IMR-90 (cell line): ENCODE measurements around the gene SLC38A1. TPM values are rescaled to one million over a fixed set of nuclear protein-coding genes. Genes with fewer than 3 reads are reported as not detected.
A peak's percentile ranks its signal among the peaks of the same experiment; 100 is the strongest.

Source experiments
- ATAC-seq: fragments of 200-7000 bp; cut with Tn5 transposase; 2 replicates; pipeline ENCODE4 v1.9.1; 2020; ENCODE audit warnings: low read depth, mild to moderate bottlenecking, moderate library complexity
- BruUV-seq: library from RNA; stranded (reverse); fragments of 400-500 nt; replicated peaks from 2 replicates; lab custom pipeline; 2021; lab: Mats Ljungman, UMichigan
- CTCF ChIA-PET: fragments of 300-600 bp; formaldehyde crosslinking; extraction: SDS; loops from one replicate; lab custom pipeline; 2021; ENCODE audit warnings: antibody characterized with exemption; lab: Yijun Ruan, JAX
- POLR2A ChIA-PET: fragments of 300-600 bp; sonication (Branson Sonifier 250); formaldehyde crosslinking; loops from one replicate; lab custom pipeline; 2022; ENCODE audit warnings: antibody characterized with exemption; ENCODE audit not compliant: unreplicated experiment; lab: Charles Lee
- DNase-seq: peaks from one replicate; pipeline ENCODE4 v3.0.0; 2013
- H2AFZ ChIP-seq: replicated peaks from 2 replicates; pipeline ENCODE3; 2013; ENCODE audit warnings: low read length, mild to moderate bottlenecking; ENCODE audit not compliant: poor library complexity
- H2AK5ac ChIP-seq: 2 replicates; pipeline ENCODE4 v1.6.1; 2013; ENCODE audit warnings: low read depth, low read length, inconsistent platforms
- H2AK9ac ChIP-seq: replicated peaks from 2 replicates; pipeline ENCODE3; 2013; ENCODE audit warnings: mild to moderate bottlenecking, low read depth, low read length, moderate library complexity; ENCODE audit not compliant: poor library complexity
- H2BK120ac ChIP-seq: 2 replicates; pipeline ENCODE4 v1.6.1; 2013; ENCODE audit warnings: low read depth, low read length, inconsistent platforms
- H2BK15ac ChIP-seq: 3 replicates; pipeline ENCODE4 v1.6.1; 2013; ENCODE audit warnings: low read depth, low read length, inconsistent platforms
- H2BK20ac ChIP-seq: 2 replicates; pipeline ENCODE4 v1.6.1; 2013; ENCODE audit warnings: low read depth, mild to moderate bottlenecking, inconsistent platforms, low read length, moderate library complexity
- H2BK5ac ChIP-seq: 2 replicates; pipeline ENCODE4 v1.6.1; 2013; ENCODE audit warnings: mild to moderate bottlenecking, low read depth, low read length, inconsistent platforms; ENCODE audit not compliant: poor library complexity, severe bottlenecking
- H3K14ac ChIP-seq: replicated peaks from 2 replicates; pipeline ENCODE4 v1.6.1; 2013; ENCODE audit warnings: low read depth, low read length, inconsistent platforms
- H3K18ac ChIP-seq: 2 replicates; pipeline ENCODE4 v1.6.1; 2013; ENCODE audit warnings: low read depth, low read length, control low read depth
- H3K23ac ChIP-seq: 2 replicates; pipeline ENCODE4 v1.6.1; 2013; ENCODE audit warnings: low read depth, low read length, inconsistent platforms
- H3K27ac ChIP-seq: 2 replicates; pipeline ENCODE4 v1.5.1; 2013; ENCODE audit warnings: mild to moderate bottlenecking, control low read depth, low read length; ENCODE audit not compliant: insufficient read depth
- H3K27me3 ChIP-seq: 2 replicates; pipeline ENCODE4 v1.6.1; 2013; ENCODE audit warnings: low read length; ENCODE audit not compliant: control insufficient read depth, insufficient read depth
- H3K36me3 ChIP-seq: 2 replicates; pipeline ENCODE4 v1.6.1; 2013; ENCODE audit warnings: low read length, mixed read lengths; ENCODE audit not compliant: control insufficient read depth, insufficient read depth
- H3K4ac ChIP-seq: 2 replicates; pipeline ENCODE4 v1.6.1; 2013; ENCODE audit warnings: low read depth, low read length, inconsistent platforms
- H3K4me1 ChIP-seq: 2 replicates; pipeline ENCODE4 v1.6.1; 2013; ENCODE audit warnings: low read length, mixed read lengths; ENCODE audit not compliant: control insufficient read depth, insufficient read depth
- H3K4me2 ChIP-seq: 2 replicates; pipeline ENCODE4 v1.6.1; 2013; ENCODE audit warnings: low read depth, mild to moderate bottlenecking, control low read depth, low read length, moderate library complexity
- H3K4me3 ChIP-seq: 2 replicates; pipeline ENCODE4 v1.5.1; 2013; ENCODE audit warnings: low read depth, mild to moderate bottlenecking, control low read depth, low read length, moderate library complexity; ENCODE audit not compliant: insufficient read depth
- H3K56ac ChIP-seq: 2 replicates; pipeline ENCODE4 v1.6.1; 2013; ENCODE audit warnings: low read length, inconsistent platforms; ENCODE audit not compliant: insufficient read depth; ENCODE audit errors: extremely low read depth
- H3K79me1 ChIP-seq, 2 experiments: 2 replicates each; pipeline ENCODE4 v1.6.1; 2013; ENCODE audit warnings: low read length in 2 of 2, inconsistent platforms in 1 of 2, low read depth in 1 of 2
- H3K9ac ChIP-seq: 2 replicates; pipeline ENCODE4 v1.6.1; 2013; ENCODE audit warnings: low read depth, low read length, control low read depth
- H3K9me1 ChIP-seq: 2 replicates; pipeline ENCODE4 v1.6.1; 2013; ENCODE audit warnings: low read length, inconsistent platforms; ENCODE audit not compliant: insufficient read depth
- H3K9me3 ChIP-seq: 2 replicates; pipeline ENCODE4 v1.6.1; 2013; ENCODE audit warnings: low read length; ENCODE audit not compliant: control insufficient read depth, insufficient read depth
- H4K20me1 ChIP-seq: 2 replicates; pipeline ENCODE4 v1.6.1; 2013; ENCODE audit warnings: low read length, inconsistent platforms; ENCODE audit not compliant: insufficient read depth
- H4K5ac ChIP-seq: 2 replicates; pipeline ENCODE4 v1.6.1; 2013; ENCODE audit warnings: mild to moderate bottlenecking, low read depth, low read length, control low read depth
- H4K8ac ChIP-seq, 2 experiments: 2 replicates each; pipeline ENCODE4 v1.6.1; 2013; ENCODE audit warnings: low read depth in 2 of 2, low read length in 2 of 2, control low read depth in 1 of 2, inconsistent platforms in 1 of 2
- H4K91ac ChIP-seq: 2 replicates; pipeline ENCODE4 v1.6.1; 2013; ENCODE audit warnings: low read depth, low read length, inconsistent platforms; ENCODE audit not compliant: insufficient read depth
- CTCF ChIP-seq: conservative IDR thresholded peaks from 2 replicates; pipeline ENCODE4 v1.5.1; 2012; ENCODE audit warnings: mild to moderate bottlenecking, low read depth, low read length, improper control_type of control experiment
- FOS ChIP-seq: fragments of 150-350 bp; IDR thresholded peaks from 2 replicates; pipeline ENCODE4 v1.6.1; 2016; ENCODE audit warnings: low read depth, low read length
- MAZ ChIP-seq: IDR thresholded peaks from 2 replicates; pipeline ENCODE4 v1.6.1; 2012; ENCODE audit warnings: low read depth, mild to moderate bottlenecking, low read length, improper control_type of control experiment, moderate library complexity, borderline replicate concordance
- MXI1 ChIP-seq: IDR thresholded peaks from 2 replicates; pipeline ENCODE4 v1.6.1; 2012; ENCODE audit warnings: low read depth, mild to moderate bottlenecking, low read length, moderate library complexity, borderline replicate concordance
- RAD21 ChIP-seq: IDR thresholded peaks from 2 replicates; pipeline ENCODE4 v1.6.1; 2012; ENCODE audit warnings: low read length, improper control_type of control experiment
- RCOR1 ChIP-seq: IDR thresholded peaks from 2 replicates; pipeline ENCODE4 v1.6.1; 2012; ENCODE audit warnings: mild to moderate bottlenecking, low read length, improper control_type of control experiment; ENCODE audit not compliant: insufficient replicate concordance
- SMC3 ChIP-seq: fragments of 150-350 bp; IDR thresholded peaks from 2 replicates; pipeline ENCODE4 v1.6.1; 2016; ENCODE audit warnings: low read depth, mild to moderate bottlenecking, antibody characterized with exemption, low read length, moderate library complexity
- WGBS, 2 experiments: methylation state at CpG; one replicate each; pipeline versions ENCODE4 v1.1.5 to v1.1.7; 2013; ENCODE audit warnings: missing lambda C conversion rate in 2 of 2; ENCODE audit not compliant: insufficient read length in 1 of 2; ENCODE audit errors: extremely low coverage in 2 of 2; 5-methylcytosine and 5-hydroxymethylcytosine counted together
- dilution Hi-C: fragments of 300-500 bp; cut with HindIII; formaldehyde crosslinking; loops from one replicate; pipeline ENCODE4 v1.14.3; 2018; ENCODE audit warnings: low sequenced_read_pairs; ENCODE audit not compliant: unreplicated experiment
- in situ Hi-C: fragments of 300-500 bp; cut with MboI; formaldehyde crosslinking; loops from 3 replicates; pipeline ENCODE4 v1.14.3; 2019; ENCODE audit warnings: low sequenced_read_pairs, inconsistent platforms, mixed read lengths
- intact Hi-C: fragments of 100-400 bp; cut with micrococcal nuclease; formaldehyde crosslinking; loops from 2 replicates; pipeline ENCODE4 v1.10.0; 2022
- polyA plus RNA-seq, 3 experiments: library from polyadenylated mRNA; depleted of rRNA; stranded (reverse); fragments of >200 nt; gene quantifications; 2 replicates each; pipeline ENCODE4 v1.2.3, GENCODE V29; 2012; ENCODE audit warnings: low replicate concordance in 1 of 3
- total RNA-seq: library from RNA; depleted of rRNA; stranded (reverse); fragments of >200 nt; gene quantifications from 2 replicates; pipeline ENCODE4 v1.2.3, GENCODE V29; 2012
- TF ChIP-seq, protein P1 (sequence below): fragments of 150-350 bp; IDR thresholded peaks from 2 replicates; pipeline ENCODE4 v1.6.1; 2016; ENCODE audit warnings: low read depth, mild to moderate bottlenecking, low read length, moderate library complexity, borderline replicate concordance
- TF ChIP-seq, protein P2 (sequence below): fragments of 150-350 bp; IDR thresholded peaks from 2 replicates; pipeline ENCODE4 v1.6.1; 2017; ENCODE audit warnings: mild to moderate bottlenecking, antibody characterized with exemption, low read length, low read depth

The SLC38A1 gene
- total and polyA plus RNA-seq, 2 of the 4 experiments (the other 2 are of a cell fraction) = 22.8 to 61.5 TPM

DNA sequence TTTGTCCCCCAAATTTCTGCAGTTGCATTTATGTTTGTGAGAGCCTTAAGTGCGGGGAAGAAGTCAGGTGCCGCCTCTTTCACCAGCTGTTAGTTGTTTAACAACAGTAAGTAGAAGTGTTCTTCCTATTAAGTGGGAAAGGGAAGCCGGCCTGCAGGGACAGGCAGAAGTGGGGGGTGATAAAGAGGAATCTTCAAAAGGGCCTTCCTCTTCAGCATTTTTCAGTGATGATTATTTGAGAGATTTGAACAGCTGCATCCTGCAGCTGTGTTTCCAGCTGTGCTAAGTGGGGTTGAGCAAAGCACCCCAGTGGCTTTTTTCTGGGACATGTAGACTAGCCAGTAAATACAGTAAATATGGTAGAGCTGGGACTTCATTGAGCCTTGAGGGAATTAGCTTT lies 32.1 kb upstream of the SLC38A1 start:
- Histone ChIP-seq H3K4ac (no peak overlapping the region), H2BK5ac (no peak overlapping the region), H3K56ac (no peak overlapping the region), H3K27ac (no peak overlapping the region), H4K8ac (no peak overlapping the region), H3K23ac (no peak overlapping the region), H3K9me1 (no peaks in the 10 kb centered on the region), H2AFZ (no peak overlapping the region), H3K9me3 (no peaks in the 10 kb centered on the region), H2AK5ac (no peak overlapping the region), H3K9ac (no peak overlapping the region), H3K4me3 (no peak overlapping the region), H3K18ac (no peak overlapping the region), H4K91ac (no peak overlapping the region), H2BK20ac (no peak overlapping the region), H2BK15ac (no peak overlapping the region), H3K4me2 (no peak overlapping the region), H3K27me3 (no peaks in the 10 kb centered on the region), H3K14ac (no peak overlapping the region), H4K20me1 (no peaks in the 10 kb centered on the region), H2AK9ac (no peak overlapping the region), H3K36me3 (no peaks in the 10 kb centered on the region), H2BK120ac (no peak overlapping the region), H4K5ac (no peak overlapping the region), H3K79me1 (no peaks in the 10 kb centered on the region), H3K4me1 (no peaks in the 10 kb centered on the region)
- ChIA-PET POLR2A (no interaction called here), CTCF (interaction anchor here (0.6 kb wide), 1 partner anchor 246 kb away, joined by 3 read pairs; no protein-coding TSS in a partner anchor)
- TF ChIP-seq, protein P1, sequence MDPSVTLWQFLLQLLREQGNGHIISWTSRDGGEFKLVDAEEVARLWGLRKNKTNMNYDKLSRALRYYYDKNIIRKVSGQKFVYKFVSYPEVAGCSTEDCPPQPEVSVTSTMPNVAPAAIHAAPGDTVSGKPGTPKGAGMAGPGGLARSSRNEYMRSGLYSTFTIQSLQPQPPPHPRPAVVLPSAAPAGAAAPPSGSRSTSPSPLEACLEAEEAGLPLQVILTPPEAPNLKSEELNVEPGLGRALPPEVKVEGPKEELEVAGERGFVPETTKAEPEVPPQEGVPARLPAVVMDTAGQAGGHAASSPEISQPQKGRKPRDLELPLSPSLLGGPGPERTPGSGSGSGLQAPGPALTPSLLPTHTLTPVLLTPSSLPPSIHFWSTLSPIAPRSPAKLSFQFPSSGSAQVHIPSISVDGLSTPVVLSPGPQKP = no peak
- no peak for TF ChIP-seq FOS
- no peak for TF ChIP-seq RCOR1
- TF ChIP-seq SMC3 = no peak
- no peak for TF ChIP-seq MAZ
- no peak for TF ChIP-seq RAD21
- TF ChIP-seq, protein P2, sequence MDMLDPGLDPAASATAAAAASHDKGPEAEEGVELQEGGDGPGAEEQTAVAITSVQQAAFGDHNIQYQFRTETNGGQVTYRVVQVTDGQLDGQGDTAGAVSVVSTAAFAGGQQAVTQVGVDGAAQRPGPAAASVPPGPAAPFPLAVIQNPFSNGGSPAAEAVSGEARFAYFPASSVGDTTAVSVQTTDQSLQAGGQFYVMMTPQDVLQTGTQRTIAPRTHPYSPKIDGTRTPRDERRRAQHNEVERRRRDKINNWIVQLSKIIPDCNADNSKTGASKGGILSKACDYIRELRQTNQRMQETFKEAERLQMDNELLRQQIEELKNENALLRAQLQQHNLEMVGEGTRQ = no peak
- TF ChIP-seq CTCF = no peak
- no peak for TF ChIP-seq MXI1
- ATAC-seq (peak; percentile 37), DNase-seq (peak; percentile 27)
- intact Hi-C loops (no loop called here), dilution Hi-C loops (no loop called here), in situ Hi-C loops (no loop called here)
- BruUV-seq = no TSS peak
- no CpG with 5 or more reads among the region's 3 CpGs for WGBS, 2 experiments
